GM21737 (cell line): ENCODE measurements around the gene C1QTNF6.

Source experiments
- ATAC-seq: cut with Tn5 transposase; IDR thresholded peaks from one replicate; pipeline ENCODE4 v1.9.1; 2021; ENCODE audit warnings: mild to moderate bottlenecking, moderate library complexity; ENCODE audit not compliant: unreplicated experiment

Gene C1QTNF6

DNA sequence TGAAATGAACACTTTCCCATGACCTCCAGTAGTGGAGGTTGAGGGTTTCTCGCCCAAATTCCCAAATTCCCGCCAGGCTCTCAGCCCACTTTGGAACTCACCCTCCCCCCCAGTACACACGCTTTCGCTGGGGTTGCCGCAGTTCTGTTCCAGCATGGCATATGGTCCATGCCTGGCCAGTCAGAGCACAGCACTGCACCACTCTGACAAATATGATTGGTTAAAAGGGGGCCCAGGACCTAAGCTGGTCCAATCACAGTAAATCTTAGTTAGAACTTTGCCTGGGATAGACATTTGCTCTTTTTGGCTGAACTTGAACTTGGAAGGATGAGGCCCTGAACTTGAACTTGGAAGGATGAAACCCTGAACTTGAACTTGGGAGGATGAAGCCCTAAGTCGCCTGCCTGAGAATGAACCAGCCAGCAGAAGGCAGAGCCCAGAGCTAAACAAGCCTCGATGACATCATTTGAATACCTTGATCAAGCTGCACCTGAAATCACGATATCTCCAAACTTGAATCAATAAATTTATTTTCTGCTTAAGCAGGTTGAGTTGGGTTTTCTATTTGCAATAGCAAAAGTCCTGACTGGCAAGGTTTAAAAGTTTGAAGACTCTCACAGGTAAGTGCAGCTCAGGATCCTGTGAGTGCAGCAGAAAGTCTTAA, 36.8 kb upstream of the C1QTNF6 start:
- no peak for ATAC-seq

DNA sequence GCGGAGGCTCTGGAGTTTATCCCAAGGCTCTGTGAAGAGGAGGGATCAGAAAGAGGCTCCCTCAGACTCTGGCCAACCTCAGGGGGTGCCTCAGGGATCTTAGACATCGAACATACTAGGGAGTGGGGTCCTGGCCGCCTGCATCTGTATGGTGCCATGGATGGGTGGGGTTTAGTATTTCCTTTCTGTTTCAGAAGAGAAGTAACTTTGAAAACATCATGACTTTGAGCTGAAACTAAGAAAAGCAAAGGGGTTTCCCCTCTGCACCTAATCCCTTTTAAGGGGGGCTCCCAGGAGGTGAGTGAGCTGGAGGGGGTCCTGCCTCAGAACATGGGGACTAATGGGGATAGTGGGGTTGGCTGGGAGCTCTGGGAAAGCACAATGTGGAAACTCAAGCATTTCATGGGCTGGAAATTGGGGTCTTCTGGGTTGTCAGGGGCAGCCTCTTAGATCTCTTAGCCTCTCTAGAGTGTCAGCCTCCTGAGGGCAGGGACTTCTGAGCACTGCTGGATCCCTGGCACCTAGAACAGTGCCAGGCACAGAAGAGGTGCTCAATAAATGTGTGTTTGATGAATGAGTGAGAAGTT, 36.0 kb upstream of the C1QTNF6 start:
- ATAC-seq = peak; percentile 34

DNA sequence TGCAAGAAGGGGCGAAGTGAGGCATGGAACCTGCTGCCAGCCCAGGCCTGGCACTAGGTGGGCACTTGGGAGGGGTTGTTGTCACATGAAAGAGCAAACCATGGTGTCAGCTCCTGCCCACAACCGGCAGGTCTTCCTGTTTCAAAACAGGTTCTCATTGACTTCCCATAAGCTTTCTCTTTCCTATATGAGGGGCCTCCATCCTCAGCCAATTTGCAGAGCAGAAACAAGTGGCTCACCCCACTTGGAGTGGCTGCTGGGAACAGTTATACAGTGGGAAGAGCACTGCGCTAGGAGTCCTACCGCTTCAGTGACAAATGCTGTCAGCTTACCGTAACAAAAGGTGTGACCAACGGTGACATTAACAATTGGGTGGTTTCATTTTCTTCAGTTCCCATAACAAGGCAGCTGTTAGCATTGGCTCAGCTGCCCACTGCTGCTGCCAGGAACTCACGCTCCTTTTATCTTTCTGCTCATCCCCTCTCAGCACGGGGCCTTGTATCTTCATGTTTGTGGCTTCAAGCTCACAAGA, 34.5 kb upstream of the C1QTNF6 start:
- no peak for ATAC-seq

DNA sequence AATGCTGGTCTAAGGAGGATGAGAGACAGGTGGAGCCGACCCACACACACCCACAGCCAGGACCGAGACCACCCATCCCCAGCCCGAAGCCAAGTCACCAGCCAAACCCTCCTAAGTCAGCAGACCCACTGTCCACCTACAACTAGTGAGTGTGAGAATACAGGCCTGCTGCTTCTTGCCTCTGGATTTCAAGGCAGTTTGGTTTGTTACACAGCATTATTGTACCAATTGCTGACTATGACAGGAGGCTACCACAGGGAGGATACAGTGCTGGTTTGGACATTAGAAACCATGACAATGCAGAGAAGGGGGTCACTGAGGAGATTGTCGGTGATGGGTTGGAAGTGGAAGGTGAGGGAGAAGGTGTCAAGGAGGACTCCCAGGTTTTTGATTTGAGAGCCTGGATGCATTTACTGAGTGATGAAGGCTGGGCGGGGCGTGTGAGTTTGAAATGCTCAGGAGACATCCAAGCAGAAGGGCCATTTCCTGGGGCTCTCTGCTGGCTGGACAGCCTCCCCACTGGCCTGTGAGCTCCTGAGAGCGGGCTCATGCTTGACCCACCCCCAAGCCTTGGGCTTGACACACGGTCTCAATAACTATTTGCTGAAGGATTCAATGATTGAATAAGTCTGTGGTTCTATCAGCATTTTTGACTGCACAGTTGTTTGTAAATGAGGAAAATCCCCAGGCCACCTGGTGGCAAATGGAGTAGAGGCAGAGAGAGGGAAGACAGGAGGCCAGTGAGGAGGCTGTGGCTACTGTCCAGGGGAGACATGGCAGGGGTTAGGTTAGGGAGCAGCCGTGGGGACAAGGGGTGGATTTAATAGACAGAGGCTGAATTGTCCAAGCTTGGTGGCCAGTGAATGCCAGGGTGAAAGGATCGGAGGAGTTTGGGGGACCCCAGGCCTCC, 33.6 kb upstream of the C1QTNF6 start:
- ATAC-seq = no peak

DNA sequence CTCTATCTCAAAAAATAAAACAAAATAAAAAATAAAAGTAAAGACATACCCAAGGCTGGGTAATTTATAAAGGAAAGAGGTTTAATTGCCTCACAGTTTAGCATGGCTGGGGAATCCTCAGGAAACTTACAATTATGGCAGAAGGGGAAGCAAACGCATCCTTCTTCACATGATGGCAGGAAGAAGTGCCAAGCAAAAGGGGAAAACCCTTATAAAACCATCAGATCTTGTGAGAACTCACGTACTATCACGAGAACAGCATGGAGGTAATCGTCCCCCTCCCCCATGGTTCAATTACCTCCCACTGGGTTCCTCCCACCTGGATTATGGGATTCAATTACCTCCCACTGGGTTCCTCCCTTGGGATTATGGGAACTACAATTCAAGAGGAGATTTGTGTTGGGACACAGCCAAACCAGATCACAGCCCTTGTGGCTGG, 32.5 kb upstream of the C1QTNF6 start:
- ATAC-seq = no peak

DNA sequence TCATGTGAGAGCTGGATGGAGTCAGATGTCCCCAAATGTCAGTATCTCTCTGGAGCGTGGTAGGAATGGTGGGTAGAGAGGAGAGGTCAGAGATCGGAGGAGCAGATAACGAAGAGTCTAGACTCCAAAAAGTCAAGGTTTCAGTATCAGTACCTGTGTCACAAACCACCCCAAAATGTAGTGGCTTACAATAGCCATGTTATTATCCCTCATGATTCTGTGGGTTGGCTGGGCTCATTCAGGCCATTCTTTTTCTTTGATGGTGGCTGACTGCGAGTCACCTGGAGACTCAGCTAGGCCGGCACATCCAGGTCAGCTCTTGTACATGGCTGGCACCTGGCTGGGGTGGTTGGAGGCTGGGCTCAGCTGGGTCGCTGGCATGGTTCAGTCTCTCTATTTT, 31.5 kb upstream of the C1QTNF6 start:
- ATAC-seq = peak; percentile 8

DNA sequence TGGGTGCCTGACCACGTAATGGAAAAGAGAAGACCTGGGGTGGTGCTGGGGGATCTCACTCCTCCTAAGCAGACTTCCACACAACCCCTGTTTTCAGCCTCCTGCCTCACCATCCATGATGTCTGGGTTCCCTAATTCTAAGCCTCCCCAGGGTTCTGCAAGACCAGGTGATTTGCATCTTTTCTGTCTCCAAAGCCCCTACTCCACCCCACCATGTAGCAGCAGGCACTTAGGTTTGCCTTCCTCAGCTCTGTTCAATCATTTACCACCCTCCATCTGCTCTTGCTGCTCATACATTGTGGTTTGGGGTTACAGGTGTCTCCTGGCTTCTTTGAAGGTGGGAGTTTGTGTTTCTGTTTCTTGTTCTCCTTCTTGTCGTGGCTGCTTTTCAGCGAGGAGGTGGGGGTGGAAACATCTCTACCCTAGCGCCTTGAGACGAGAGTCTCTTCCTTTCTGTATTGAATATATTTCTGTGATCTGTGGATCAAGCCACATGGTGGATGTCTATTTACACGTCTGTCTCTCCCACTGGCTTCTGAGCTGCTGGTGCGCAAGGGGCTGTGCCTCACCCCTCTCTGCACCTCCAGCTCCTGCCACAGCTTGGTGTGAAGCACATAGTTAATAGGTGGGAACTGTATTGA, 30.8 kb upstream of the C1QTNF6 start:
- peak; percentile 66 for ATAC-seq

DNA sequence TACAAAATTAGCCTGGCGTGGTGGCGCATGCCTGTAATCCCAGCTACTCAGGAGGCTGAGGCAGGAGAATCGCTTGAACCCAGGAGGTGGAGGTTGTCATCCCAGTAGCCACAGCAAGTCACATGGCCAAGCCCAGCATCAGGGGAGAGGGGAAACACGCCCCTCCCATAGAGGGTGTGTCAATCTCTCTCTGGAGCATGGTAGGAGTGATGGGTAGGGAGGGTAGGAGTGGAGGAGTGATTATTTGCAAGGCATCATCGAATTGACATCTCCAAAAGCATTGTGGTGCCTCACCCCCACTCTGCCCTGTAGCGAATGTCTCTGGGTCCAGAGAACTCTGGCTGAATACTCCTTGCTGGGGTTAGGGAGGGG, 30.3 kb upstream of the C1QTNF6 start:
- peak; percentile 1 for ATAC-seq

DNA sequence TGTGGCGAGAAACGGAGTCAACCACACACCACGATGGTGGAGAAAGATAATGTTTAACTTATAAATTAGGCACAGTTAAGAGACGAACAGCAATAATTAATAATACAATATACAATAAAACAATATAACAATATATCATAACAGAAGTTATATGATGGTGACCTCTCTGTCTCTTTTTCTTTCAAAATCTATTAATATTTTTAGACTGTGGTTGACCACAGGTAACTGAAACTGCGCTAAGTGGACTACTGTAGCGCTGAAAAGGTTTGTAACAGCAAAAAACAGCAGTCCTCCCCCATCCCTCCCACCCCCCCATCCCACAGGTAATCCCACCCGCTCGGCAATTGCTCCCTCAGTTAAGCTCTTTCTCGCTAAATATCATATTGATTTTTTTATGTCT, 27.8 kb upstream of the C1QTNF6 start:
- ATAC-seq = no peak

DNA sequence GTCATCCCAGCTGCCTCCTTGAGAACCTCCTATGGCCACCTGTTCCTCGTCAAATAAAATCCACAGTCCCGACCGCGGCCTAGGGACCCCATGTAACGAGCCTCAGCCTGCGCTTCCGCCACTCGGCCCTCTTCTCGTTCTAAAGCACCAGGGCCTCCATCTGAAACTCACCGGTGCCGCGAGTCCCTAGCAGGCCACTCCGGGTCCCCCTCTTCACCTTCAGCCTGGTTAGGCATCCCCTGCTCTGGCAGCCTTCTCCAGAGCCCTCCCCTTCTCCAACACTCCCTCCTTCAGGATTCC, 26.6 kb upstream of the C1QTNF6 start:
- ATAC-seq = no peak

DNA sequence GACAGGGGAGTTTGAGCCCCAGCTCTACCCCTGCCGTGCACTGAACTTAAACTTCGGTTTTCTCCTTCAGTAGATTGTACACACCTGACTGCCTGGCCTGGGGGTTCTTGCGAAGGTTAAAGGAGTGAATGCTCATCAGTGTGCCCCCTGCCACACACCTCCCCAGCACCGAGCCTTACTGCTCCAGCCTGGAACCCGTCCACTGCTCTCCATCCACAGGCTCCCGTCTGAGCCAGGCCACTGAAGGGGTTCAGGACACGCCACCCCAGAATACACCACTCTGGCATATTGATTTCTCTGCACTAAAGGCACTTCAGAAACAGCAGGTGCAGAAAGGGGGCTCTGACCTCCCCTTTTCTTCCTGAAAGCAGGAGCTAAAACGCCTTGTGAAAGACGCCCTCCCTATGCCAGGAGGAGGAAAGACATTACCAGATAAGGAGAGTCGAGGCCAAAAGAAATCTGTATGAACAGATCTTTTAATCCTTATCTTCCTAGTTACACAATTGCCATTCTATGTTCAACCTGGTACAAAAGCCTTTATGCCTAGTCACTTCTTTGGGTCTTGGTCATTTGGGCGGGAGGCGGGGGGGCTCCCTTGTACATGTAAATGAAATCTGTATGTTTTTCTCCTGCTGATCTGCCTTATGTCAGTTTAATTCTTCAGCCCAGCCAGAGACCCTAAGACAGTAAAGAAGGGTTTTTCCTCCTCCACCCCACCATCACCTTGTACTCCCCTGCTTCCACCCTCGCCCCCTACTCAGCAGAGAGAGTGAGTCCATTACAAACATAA, 26.1 kb upstream of the C1QTNF6 start:
- no peak for ATAC-seq

DNA sequence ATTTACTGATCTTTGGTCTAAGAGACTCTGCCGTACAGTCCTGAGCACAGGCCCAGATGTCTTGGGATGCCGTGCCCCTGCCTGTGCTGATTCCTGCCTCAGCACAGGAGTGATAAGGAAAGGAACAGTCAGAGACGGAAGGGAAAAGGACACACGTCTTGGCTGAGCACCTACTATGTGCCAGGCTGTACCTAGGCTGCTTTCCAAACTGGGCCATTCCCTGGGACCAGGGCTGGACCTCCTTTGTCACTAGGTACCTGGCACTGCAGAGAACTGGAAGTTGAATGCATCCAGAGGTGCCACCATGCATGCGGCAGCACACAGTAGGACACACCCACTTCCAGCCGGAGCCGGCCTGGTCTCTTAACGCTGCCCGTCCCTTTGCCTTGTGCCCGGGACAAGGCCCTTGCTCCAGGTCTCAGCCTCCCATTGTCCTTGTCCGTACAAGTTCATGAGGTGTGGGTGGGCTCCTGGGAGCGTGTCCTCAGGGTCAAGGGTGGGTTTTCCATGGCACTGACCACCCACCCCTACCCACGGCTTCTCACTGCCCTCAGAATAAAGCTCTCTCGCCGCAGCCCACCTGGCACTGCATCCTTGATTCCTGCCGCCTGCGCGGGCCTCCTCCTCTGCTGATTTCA, 25.3 kb upstream of the C1QTNF6 start:
- ATAC-seq = no peak

DNA sequence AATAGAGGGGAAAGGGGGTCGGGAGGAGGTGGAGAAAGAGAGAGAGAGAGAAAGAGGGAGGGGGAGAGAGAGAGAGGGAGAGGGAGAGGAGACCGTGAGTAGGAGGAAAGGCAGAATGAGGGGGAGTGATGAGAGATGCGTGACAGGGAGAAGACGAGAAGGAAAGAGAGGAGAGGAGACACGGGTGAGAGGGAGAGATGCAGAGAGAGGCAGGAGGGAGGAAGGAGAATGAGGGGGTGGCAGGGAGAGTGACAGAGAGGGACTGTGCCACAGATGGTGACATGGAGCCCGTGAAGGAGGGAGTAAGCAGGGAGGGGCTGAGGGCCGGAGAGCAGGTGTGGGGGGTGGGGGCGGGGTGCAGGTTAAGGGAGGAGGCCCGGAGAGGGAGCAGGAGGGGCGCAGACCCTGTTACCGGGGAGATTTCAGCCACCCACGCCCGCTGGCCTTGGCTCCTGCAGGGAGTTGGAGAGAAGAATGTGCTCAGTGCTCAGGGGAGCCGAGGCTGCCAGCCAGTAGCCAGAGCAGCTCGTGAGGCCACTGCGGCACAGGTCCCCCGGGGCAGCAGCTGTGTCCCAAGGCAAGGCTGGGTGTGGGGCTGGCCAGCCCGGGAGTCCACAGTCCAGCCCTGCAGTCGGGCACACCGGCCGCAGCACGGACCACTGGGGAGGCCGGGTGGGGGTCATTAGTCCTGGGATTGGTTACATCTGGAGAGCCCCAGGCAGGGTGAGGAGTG, 24.3 kb upstream of the C1QTNF6 start, which contains the start of gene SSTR3:
SSTR3 (minus strand) TSS at position 304 of the 733 bp plus-strand sequence. CDS start 4,674 bp downstream, outside the sequence.
- ATAC-seq = no peak

DNA sequence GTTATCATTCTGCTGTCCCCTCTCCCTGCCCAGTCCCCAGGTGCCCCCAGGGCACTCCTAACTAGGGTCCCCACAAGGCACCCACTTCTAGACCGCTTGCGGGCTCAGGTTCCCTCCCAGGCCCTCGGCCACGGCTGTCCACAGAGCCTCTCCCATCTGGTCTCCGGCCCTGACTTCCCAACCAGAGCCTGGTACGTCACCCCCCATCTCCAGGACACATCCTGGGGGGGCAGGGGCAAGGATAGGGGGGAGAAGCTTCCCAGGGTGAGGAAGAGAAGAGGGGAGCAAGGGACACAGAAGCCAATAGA, 23.8 kb upstream of the C1QTNF6 start:
- no peak for ATAC-seq

DNA sequence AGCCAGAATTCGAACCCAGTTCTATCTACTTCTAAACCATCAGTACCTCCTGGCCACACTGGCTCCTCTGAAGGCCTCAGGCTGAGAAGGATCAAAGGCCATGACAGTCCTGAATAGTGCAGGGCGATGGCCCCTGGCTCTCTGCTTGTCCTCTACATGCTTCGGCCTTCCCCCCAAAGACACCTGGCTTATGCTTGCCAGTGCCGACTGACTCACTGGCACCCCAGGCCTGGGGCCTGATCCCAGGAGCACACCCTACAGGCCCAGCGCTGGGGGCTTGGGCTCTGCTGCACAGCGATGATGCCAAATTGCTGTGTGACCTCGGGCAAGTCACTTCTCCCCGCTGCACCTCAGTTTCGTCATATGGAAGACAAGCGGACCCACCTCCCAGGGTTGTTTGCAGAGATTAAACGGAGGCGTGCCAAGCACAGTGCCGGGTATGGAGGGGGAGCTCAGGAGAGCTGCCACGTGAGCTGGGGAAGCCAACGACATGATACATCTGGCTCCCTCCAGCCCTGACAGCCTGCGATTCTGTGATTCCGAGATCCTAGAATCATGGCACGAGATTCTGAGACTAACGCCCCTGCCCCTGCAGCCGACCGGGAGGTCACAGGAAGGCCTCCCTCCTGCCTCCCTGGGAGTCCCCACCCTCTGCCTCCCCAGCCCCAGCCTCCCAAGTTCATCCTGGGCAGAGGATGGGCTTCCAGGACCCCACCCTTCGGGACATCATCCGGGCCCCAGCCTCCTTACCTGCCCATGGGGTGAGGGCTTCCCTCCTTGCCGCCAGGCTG, 23.2 kb upstream of the C1QTNF6 start:
- no peak for ATAC-seq

DNA sequence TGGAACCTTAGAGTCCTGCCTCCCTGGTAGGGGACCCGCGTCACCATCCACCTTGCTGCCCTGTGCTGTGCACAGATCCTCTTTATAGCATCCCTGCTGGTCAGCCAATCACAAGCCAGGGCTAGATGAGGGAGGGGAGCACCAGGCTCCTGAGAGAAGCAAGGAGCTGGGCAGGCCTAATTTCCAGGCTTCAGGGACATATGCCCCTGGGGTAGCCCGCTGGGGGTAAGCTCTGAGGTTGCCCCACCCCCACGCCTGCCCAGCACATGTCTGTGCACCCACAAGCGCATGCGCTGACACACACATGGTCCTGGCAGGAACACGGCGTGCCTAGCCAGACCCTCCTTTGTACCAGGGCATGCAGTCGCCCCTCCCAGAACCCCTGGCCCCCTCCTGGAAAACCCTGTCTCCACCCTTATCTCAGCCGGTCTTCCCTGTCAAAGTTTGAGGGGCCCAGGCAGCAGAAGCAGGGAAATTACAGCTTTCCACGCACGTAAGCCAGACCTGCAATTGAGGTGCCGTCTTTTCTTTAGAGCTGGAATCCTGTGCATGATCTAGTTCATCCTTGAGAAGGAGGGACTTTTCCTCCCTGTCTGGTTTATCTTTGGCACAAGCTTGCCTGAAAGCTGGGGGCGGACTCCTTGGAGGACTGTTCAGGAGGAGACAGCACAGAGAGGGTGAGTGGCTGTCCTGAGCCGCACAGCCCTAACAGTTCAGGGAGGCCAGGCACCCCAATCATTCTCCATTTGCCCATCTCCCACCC, 22.2 kb upstream of the C1QTNF6 start:
- ATAC-seq = no peak

DNA sequence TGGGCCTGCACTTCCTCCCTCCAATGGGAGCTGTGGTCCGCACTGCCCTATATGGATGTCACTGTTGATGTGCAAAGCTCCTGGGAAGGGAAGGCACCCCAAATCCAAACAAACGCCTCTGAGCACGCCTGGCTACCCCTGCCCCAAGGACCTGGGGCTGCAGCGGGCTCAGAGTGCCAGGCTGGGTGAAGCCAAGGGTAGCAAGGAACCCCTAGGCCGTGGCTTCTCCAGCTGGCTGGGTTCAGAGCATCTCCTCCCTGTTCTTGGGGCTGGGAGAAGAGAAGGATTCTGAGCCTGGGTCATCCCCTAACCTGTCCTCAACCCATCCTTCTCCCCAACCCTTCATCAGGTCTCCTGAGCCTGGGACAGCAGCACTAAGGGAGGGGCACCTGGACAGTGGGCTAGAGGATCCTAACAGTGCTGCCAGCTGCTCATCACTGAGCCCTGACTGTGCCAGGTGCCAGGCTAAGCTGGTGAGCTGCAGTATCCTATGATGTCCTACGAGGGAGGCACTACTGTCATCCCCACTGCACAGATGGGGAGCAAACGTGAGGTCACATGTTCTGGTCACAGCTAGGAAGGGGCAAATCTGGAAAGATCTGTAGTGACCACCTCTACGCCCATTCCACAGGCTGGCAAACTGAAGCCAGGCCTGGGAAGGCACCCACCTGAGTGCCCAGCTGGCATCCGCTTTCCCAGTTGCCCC, 21.2 kb upstream of the C1QTNF6 start:
- ATAC-seq = no peak
